Testis (tissue), 2 donors: ENCODE results near the gene FEN1.

Experiments used
- POLR2A ChIP-seq: fragments of 450-650 bp; IDR thresholded peaks from one replicate; pipeline ENCODE4 v1.6.1; 2017; ENCODE audit warnings: antibody characterized with exemption, mild to moderate bottlenecking, moderate library complexity
- TF ChIP-seq, protein P1 (sequence below), 3 experiments: fragments of 450-650 bp in 2 of 3; fragments of 200-600 bp in 1 of 3; sonication (generic) in 1 of 3; IDR thresholded peaks; one replicate each; pipeline ENCODE4 v1.5.1; 2016 to 2019; ENCODE audit warnings: antibody characterized with exemption in 3 of 3, mild to moderate bottlenecking in 2 of 3, moderate library complexity in 1 of 3

- TF ChIP-seq, protein P1, sequence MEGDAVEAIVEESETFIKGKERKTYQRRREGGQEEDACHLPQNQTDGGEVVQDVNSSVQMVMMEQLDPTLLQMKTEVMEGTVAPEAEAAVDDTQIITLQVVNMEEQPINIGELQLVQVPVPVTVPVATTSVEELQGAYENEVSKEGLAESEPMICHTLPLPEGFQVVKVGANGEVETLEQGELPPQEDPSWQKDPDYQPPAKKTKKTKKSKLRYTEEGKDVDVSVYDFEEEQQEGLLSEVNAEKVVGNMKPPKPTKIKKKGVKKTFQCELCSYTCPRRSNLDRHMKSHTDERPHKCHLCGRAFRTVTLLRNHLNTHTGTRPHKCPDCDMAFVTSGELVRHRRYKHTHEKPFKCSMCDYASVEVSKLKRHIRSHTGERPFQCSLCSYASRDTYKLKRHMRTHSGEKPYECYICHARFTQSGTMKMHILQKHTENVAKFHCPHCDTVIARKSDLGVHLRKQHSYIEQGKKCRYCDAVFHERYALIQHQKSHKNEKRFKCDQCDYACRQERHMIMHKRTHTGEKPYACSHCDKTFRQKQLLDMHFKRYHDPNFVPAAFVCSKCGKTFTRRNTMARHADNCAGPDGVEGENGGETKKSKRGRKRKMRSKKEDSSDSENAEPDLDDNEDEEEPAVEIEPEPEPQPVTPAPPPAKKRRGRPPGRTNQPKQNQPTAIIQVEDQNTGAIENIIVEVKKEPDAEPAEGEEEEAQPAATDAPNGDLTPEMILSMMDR (IDR thresholded peaks at IDR 0.05), result no peak
- no peak for TF ChIP-seq POLR2A
Observed at GRCh38 chr11:61782841-61783240, 9.9 kb upstream of the FEN1 start.
